Nephron (organoid): ENCODE data around the gene SAMD3.
"Not testable (repeated sequence)": the region's sequence is repeated elsewhere in the genome, so short reads cannot be mapped to it uniquely, and the experiment has no call there.

Source experiments
- H3K27ac Mint-ChIP-seq, 3 experiments: 2 replicates each; pipeline ENCODE4 v1.8.0; 2020; ENCODE audit warnings: mixed read lengths in 3 of 3, mild to moderate bottlenecking in 2 of 3, moderate library complexity in 1 of 3
- H3K27me3 Mint-ChIP-seq: 2 replicates; pipeline ENCODE4 v1.8.0; 2021; ENCODE audit warnings: low read depth, mild to moderate bottlenecking, moderate library complexity, mixed read lengths
- H3K36me3 Mint-ChIP-seq: 2 replicates; pipeline ENCODE4 v1.8.0; 2020; ENCODE audit warnings: low read depth, mixed read lengths
- H3K4me1 Mint-ChIP-seq: 2 replicates; pipeline ENCODE4 v1.8.0; 2020; ENCODE audit warnings: mixed read lengths
- H3K4me3 Mint-ChIP-seq, 3 experiments: 2 replicates each; pipeline ENCODE4 v1.8.0; 2020; ENCODE audit warnings: mild to moderate bottlenecking in 3 of 3, mixed read lengths in 3 of 3, moderate library complexity in 2 of 3
- H3K9me3 Mint-ChIP-seq: 2 replicates; pipeline ENCODE4 v1.8.0; 2020; ENCODE audit warnings: mixed read lengths
- TF ChIP-seq, protein P1 (sequence below), 3 experiments: fragments of 200-600 bp; sonication (generic); IDR thresholded peaks; one replicate each; pipeline ENCODE4 v1.5.0; 2021; ENCODE audit warnings: antibody characterized with exemption in 3 of 3; ENCODE audit not compliant: unreplicated experiment in 3 of 3

The SAMD3 gene

GRCh38 chr6:130233330-130233729 lies 10.6 kb upstream of the SAMD3 start:
- Mint-ChIP-seq H3K4me1 (no peaks in the 10 kb centered on the region), H3K4me3 (no peak overlapping the region), H3K27me3 (no peaks in the 10 kb centered on the region), H3K27ac (no peak overlapping the region), H3K9me3 (no peaks in the 10 kb centered on the region), H3K36me3 (no peaks in the 10 kb centered on the region)
- TF ChIP-seq, protein P1, sequence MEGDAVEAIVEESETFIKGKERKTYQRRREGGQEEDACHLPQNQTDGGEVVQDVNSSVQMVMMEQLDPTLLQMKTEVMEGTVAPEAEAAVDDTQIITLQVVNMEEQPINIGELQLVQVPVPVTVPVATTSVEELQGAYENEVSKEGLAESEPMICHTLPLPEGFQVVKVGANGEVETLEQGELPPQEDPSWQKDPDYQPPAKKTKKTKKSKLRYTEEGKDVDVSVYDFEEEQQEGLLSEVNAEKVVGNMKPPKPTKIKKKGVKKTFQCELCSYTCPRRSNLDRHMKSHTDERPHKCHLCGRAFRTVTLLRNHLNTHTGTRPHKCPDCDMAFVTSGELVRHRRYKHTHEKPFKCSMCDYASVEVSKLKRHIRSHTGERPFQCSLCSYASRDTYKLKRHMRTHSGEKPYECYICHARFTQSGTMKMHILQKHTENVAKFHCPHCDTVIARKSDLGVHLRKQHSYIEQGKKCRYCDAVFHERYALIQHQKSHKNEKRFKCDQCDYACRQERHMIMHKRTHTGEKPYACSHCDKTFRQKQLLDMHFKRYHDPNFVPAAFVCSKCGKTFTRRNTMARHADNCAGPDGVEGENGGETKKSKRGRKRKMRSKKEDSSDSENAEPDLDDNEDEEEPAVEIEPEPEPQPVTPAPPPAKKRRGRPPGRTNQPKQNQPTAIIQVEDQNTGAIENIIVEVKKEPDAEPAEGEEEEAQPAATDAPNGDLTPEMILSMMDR (IDR thresholded peaks at IDR 0.05; ENCODE audit: unreplicated experiment in 3 of 3) = no peak

DNA sequence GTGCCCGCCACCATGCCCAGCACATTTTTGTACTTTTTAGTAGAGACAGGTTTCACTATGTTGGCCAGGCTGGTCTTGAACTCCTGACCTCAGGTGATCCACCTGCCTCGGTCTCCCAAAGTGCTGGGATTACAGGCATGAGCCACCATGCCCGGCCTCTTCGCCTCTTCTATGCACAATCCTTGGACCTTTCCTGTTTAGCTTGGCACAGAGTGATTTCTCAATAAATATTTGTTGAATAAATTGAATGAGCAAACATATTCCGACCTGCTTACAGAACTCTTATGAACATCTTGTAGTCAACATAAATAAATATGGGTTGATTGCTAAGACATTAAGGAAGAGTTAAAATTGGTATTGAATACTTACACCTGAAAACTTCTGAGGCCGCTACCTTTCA lies 7.8 kb upstream of the SAMD3 start:
- not testable (repeated sequence) for H3K4me1 Mint-ChIP-seq, H3K27ac Mint-ChIP-seq, H3K36me3 Mint-ChIP-seq, H3K9me3 Mint-ChIP-seq, H3K4me3 Mint-ChIP-seq, H3K27me3 Mint-ChIP-seq

DNA sequence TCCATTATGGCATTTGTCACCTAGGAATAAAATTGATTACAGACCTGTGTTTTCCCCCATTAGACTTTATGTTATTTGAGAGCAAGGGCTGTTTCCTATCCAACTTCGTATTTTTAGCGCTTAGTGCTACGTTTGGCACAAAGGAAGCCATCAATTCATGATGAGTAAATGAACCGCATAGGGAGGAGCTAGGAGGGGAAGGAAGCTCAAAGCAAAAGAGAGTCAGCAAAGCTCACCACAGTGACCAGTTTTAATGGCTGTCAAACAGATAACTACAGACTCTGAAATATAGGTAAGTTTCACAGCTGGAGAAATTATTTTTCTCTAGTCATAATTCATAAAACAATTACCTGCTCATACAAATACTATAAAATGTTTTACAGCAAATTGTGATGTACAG lies 6.9 kb upstream of the SAMD3 start:
- TF ChIP-seq, protein P1 (IDR thresholded peaks at IDR 0.05; ENCODE audit: unreplicated experiment in 3 of 3) = no peak
- Mint-ChIP-seq H3K4me3 (no peak overlapping the region), H3K4me1 (no peaks in the 10 kb centered on the region), H3K27ac (no peak overlapping the region), H3K36me3 (no peaks in the 10 kb centered on the region), H3K9me3 (peaks cover 3% of the 10 kb centered on the region), H3K27me3 (no peaks in the 10 kb centered on the region)

DNA sequence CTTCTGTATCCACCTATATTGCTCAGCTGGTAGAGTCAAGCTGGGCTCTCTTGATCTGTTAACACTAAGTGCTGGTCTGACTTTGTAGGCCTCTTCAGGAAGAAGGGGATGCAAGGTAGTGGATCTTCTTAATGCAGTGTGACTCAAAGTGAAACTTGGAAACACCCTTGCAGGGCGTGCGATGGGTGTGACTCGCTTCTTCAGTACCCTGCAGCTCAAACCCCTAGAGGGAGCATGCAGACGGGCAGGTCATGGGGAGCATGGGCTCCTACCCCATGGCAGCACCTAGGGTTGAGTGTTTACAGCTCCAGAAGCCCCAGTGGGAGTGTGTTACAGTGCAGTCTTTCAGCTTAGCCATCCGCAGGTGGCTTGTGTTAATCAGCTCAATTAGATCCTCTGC lies 757 bp upstream of the SAMD3 start:
- Mint-ChIP-seq H3K27ac (no peak overlapping the region), H3K9me3 (peaks cover 3% of the 10 kb centered on the region), H3K36me3 (no peaks in the 10 kb centered on the region), H3K4me3 (no peak overlapping the region), H3K4me1 (no peaks in the 10 kb centered on the region), H3K27me3 (no peaks in the 10 kb centered on the region)
- TF ChIP-seq, protein P1 (IDR thresholded peaks at IDR 0.05; ENCODE audit: unreplicated experiment in 3 of 3) = no peak

GRCh38 chr6:130218134-130218533 lies 4.6 kb downstream of the SAMD3 start:
- Mint-ChIP-seq H3K27ac (no peak overlapping the region), H3K9me3 (no peaks in the 10 kb centered on the region), H3K4me1 (no peaks in the 10 kb centered on the region), H3K4me3 (no peak overlapping the region), H3K36me3 (no peaks in the 10 kb centered on the region), H3K27me3 (no peaks in the 10 kb centered on the region)
- TF ChIP-seq, protein P1 (IDR thresholded peaks at IDR 0.05; ENCODE audit: unreplicated experiment in 3 of 3) = no peak

DNA sequence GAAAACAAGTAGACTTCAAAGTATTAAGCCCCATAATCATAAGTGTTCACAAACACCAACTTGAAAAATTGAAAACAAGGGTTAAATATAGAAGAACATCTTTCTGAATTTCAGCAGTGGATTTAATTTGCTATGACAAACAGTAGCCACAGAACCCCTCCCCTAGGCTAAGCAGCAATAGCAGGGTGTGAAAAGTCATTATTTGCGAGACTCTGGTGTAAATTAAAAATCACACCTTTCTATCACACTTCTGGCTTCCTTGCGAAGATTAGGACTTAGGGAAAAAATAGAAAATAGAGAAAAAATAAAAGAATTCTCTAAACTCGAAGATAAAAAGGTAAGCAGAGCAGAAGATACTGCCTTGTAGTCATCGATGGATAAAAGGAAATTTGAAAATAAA lies 6.1 kb downstream of the SAMD3 start:
- Mint-ChIP-seq H3K27me3 (no peaks in the 10 kb centered on the region), H3K27ac (no peak overlapping the region), H3K9me3 (no peaks in the 10 kb centered on the region), H3K36me3 (no peaks in the 10 kb centered on the region), H3K4me3 (no peak overlapping the region), H3K4me1 (no peaks in the 10 kb centered on the region)
- TF ChIP-seq, protein P1 (IDR thresholded peaks at IDR 0.05; ENCODE audit: unreplicated experiment in 3 of 3) = no peak
